ENCODE data around the gene RAB44.

The RAB44 gene

DNA sequence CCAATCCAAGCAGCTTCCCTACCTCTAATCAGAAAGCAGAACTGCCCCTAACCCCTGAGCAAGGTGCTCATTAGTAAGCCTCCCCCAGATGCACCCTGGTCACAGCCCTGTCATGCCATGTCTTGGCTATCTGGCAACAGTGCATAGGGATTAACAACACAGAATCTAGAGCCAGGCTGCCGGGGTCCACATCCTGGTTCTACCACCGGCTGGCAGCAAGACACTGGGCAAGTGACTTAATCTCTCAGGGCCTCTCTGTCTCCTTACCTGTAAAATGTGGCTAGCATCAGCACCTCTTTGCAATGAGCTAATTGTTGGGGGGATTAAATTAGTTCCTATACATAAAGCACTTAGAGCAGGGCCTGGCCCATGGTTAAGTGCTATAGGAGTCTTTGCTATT is 73.5 kb downstream of the RAB44 start:
- DNase-seq (ENCODE audit: low spot score) = no peak

DNA sequence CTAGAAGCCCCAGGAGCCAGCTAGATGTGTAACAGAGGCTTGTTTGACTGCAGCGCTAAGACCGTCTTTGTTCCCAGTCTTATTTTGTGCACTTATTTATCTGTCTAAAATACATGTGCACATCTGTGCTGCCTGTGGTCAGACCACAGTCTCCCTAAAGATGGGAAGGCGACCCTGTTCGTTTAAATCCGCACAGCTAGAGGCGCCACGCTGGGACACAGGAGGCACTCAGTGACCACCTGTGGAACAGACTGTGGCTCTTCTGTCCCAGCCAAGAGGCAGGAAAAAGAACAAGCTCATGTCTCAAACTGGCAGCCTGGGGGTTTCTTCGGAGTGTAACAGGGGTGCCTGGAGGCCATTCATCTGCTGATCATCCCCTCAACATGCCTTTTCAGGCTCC is 74.8 kb downstream of the RAB44 start:
- DNase-seq (ENCODE audit: low spot score) = no peak

DNA sequence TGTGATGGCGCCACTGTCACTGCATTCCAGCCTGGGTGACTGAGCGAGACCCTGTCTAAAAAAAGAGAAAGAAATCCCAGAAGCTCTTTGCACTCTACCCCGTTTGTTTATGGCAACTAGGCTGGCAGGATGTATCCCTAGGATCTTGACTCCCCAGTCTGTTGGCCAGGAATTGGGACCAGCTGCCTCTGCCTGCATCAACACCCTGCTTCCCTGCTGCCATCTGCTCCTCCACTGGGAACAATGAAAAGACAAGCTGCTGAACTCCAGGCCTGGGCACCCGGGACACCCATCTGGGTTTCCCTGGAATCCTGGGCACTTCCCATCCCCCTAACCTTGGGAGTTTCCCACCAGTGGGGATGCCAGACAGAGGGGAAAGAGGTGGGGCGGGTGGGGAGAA is 76.7 kb downstream of the RAB44 start:
- no peak for DNase-seq (ENCODE audit: low spot score)

DNA sequence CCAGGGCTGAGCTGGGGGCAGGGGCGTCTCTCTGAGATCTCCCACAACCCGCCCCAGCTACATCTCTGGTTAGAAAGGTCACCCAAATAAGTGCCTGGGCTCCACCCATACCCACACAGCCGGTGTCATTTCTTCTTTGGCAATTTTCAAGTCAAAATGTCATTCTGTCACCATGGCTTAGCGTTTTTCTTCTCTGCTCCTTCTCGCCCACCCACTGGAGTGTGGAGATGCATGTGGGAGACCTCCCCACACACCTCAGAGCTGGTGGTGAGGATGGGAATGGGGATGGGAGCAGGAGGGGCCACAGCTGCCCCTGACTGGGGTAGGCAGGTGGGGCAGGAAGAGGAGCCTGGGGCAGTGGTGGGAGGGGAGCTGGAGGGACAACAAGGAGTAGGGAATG is 78.5 kb downstream of the RAB44 start:
- DNase-seq (ENCODE audit: low spot score) = no peak

DNA sequence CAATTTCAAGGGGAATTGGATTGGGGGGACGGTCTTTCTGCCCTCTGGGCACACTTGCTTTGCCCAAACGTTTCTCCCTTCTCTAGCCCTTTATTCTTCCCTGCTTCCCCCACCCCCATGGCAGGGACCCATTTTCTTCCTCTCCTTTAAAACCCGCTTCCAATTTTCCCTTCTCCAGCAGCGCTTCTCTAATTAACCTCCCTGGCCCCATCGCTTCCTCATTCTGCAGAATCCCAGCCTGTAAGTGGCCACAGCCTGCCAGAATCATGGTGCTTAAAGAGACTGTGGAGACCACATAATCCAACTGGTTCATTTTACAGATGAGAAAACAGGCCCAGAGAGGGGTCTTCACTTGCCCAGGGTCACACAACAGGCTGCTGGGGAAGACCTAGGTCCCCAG is 80.2 kb downstream of the RAB44 start:
- DNase-seq (ENCODE audit: low spot score) = no peak

- peak; percentile 5 for DNase-seq (ENCODE audit: low spot score)
Measured at GRCh38 chr6:36779227-36779626, 81.6 kb downstream of the RAB44 start.

DNA sequence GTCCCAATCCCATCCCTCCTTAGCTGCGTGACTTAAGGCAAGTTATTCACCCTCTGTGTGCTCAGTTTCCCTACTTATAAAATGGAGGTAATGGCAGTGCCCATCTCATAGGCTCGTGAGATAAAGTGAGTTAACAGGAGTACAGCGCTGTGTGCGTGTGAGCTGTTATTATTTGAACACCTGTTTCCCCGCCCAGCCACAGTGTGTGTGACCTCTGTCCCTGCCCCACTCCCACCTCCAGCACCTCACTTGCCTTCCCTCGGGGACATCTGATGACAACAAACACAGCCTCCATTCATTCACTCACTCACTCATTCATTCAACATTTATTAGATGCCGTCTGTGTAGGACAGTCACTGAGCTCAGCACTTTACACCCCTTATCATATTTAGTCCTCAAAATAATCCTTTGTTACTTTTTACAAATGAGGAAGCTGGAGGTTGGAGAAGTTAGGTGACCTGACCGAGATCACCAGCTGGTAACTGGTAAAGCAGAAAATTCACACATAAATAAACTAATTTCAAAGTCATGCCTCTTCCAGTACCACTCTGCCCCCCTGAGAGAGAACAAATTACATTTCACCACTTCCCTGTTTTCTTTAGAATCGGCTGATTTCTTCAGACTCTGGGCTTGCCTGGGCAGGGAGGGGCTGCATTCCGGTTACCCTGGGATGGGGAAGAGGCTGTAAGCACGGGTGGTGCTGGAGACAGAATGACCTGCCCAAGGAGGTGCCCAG is 83.0 kb downstream of the RAB44 start:
- no peak for DNase-seq (ENCODE audit: low spot score)

DNA sequence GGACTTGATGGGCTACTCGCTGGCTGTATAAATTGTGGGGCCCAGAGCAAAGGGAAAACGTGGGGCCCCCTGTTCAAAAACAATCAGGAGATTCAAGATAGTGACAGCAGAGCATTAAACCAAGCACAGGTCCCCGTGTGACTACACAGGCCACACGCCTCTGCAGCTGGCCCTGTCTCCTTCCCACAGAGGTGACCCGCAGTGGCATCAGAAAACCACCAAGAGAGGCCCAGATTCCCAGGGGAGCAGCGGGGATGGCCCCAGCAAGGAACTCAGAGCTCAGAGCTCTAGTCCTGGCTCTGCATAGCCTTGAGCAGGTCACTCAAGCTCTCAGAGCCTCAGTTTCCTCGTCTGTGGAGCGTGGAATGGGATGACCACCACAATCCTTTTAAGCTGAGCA is 84.0 kb downstream of the RAB44 start:
- no peak for DNase-seq (ENCODE audit: low spot score)

All from CD4-positive, alpha-beta T cell treated with Interleukin-2 at 100 ng/mL for 4 hours (primary cell).